Measurements from ENCODE around the gene PPFIA2.
A peak's percentile ranks its signal among the peaks of the same experiment; 100 is the strongest.

Gene PPFIA2

DNA sequence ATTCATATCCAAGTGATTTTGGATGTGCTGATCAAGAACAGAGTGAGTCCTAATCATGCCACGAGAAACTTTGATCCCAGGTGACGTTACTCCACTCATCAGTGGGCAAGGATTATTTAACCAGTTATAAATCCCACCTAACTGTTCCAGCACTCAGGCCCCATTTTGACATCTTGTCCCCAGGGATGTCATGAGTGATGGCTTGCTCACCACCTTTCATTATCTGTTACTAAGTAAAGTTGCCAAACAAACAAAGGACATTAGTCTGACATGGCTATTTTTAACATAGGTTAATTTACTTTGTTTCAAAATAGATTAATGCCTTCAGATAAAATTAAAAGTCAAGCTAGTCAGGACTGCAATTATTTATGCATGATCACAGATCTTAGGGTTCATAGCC, 425.3 kb downstream of the PPFIA2 start:
- no peak for DNase-seq

GRCh38 chr12:81332054-81332453, 427.1 kb downstream of the PPFIA2 start:
- no peak for DNase-seq

- DNase-seq, result no peak
Measured at GRCh38 chr12:81330480-81330879, 428.7 kb downstream of the PPFIA2 start.

- no peak for DNase-seq
Measured at GRCh38 chr12:81329085-81329484, 430.1 kb downstream of the PPFIA2 start.

GRCh38 chr12:81327425-81327824, 431.7 kb downstream of the PPFIA2 start:
- no peak for DNase-seq

DNA sequence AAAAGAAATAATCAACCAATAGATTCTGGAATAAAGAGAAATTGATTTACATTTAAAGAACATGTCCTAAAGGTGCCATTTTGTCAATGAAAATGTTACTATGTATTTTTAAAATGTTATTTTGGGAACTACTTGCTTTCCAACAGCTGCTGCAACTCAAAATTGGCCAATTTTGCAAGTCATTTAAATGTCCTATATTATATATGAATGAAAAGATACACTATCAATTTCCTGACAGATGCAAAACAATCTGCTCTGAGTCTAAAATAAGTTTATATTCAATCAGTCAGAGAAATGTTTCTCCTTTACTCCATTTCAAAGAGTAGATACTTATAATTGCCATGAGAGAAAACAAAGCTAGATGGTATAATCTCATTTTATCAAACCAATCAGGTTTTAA, 434.1 kb downstream of the PPFIA2 start:
- no peak for DNase-seq

DNA sequence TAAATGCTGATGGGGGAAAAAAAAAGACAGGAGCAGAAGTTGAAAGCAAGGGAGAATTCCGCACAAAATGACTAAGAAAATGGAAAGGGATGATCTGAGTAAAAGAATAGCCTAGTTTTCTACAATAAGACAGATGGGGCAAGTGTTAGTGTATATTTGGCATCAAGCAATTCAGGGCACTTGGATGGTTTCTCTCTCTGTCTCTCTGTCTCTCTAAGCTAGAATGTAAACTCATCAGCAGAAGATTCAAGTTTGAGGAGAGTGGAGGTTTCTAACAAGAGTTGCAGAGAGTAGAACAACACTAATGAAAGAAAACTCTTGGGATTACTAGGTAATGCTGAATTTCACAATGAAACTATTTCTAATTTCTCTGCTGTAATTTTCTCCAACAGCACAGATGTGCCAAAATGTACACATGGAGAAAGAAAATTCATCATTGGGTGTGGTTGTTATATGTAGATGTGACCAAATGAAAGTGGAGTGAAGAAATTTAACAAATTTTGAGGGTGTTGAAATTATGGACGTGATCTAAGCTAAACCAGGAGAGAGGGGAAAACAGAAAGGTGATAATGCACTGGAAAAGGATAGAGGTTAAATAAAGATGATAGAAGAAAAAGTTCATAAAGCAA, 444.1 kb downstream of the PPFIA2 start:
- no peak for DNase-seq

DNA sequence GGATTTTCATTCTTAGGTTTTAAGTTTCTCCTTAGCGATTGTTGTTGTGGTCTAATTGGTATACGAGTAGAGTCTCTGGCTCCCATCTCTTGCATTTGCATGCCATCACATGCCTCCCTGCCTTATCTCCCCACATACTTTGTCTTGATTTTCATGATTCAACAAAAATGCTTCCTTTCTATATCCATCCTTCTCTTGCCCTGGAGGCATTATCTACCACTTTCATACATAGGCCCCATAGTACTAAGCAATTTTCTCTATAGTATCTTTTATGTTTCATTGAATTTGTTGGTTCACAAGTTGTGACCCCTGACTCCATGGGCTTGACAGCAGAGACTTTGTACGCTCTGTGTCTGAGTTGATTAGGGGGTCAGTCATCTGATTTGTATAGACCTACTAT, 455.2 kb downstream of the PPFIA2 start:
- no peak for DNase-seq

DNA sequence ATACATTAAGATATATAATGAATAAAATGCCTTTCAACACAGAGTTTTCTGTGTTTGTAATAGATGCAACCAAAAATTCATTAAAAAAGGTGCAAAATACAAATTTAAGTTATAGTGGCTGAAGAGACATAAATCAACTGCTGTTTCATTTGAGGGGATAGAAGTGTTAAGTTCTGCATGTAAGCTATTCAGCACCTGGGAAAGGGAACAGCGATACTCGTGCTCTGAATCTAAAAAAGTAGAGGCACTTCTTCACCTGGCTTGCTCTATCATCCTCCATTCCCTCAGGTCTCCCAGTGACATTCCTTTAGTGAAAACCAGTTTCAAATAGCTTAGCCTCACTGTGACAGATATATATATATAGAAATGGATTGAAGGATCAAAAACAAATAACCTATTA, 458.7 kb downstream of the PPFIA2 start:
- DNase-seq, result no peak

- DNase-seq, result no peak
Measured at GRCh38 chr12:81297601-81298000, 461.5 kb downstream of the PPFIA2 start.

GRCh38 chr12:81296556-81297305, 462.4 kb downstream of the PPFIA2 start:
- no peak for DNase-seq

- no peak for DNase-seq
Measured at GRCh38 chr12:81295251-81295650, 463.9 kb downstream of the PPFIA2 start.

DNA sequence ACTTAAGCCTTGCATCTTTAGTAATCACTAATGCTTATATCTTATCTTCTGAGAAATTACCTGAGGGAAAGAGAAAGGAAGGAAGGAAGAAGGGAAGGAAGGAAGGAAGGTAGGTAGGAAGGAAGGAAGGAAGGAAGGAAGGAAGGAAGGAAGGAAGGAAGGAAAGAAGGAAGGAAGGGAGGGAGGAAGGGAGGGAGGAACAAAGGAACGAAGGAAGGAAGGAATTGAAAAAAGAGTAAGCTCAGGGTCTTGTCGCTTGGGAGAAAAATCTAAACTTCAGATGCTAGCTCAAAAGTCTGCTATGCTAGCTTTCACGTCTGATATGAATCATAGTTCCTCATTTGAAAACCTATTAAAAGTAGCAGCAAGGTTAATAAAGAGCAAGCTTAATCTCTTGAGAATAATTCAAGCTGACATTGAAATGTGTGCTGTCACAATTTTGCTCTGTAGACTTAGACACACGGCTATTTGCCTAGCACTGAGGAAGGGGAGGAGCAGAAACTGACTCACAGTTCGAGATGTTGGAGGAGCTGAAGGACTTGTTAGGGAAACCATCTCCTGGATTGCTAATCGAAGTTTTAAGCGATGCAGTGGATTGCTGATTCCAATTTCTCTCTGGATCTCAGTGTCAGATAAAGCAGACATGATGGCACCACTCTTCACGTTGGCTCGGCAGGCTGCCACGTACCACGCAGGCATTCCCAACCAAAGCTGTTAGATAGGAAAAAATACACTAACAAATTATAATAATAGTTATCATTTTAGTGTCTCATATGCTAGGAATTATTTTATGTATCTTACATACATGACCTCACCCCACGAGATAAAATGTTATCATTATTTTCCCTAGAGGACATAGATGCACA, 464.6 kb downstream of the PPFIA2 start:
- DNase-seq, result no peak

- DNase-seq, result no peak
Measured at GRCh38 chr12:81288651-81289050, 470.5 kb downstream of the PPFIA2 start.

DNA sequence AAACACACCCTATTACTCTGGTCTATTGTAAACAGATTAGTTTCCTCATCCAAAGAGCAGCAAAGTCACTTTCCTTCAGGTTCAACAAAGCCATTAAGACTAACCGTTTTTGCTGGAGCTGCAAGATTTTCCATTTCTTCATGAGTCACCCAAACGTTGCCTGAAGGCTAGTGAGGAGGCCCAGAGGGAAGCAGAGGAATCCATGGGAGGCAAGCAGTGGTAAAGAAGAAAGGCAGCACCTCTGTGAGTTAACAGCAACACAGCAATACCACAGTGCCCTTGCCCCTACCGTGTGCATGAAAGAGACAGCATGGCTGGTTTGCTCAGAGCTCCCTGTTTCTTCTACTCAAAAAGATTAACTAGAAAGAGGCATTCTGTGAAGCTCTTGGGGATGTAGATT, 475.0 kb downstream of the PPFIA2 start:
- no peak for DNase-seq

- peak; percentile 33 for DNase-seq
Measured at GRCh38 chr12:81274637-81275529, 484.3 kb downstream of the PPFIA2 start.

DNA sequence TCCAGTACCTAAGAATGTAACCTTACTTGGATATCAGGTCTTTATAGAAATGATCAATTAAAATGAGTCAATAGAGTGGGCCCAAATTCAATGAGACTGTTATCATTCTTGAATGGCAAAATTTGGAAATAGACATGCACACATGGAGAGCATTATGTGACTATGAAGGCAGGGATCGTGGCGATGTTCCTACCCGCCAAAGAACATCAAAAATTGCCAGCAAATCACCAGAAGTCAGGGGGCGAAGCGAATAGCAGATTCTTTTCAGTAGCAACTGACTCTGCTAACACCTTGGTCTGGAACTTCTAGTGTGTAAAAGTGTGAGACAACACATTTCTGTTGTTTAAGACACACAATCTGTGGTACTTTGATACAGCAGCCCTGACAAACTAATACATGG, 488.8 kb downstream of the PPFIA2 start:
- no peak for DNase-seq

- DNase-seq, result no peak
Measured at GRCh38 chr12:81263072-81263471, 496.1 kb downstream of the PPFIA2 start.

GRCh38 chr12:81261508-81262207, 497.5 kb downstream of the PPFIA2 start:
- DNase-seq, result no peak

DNA sequence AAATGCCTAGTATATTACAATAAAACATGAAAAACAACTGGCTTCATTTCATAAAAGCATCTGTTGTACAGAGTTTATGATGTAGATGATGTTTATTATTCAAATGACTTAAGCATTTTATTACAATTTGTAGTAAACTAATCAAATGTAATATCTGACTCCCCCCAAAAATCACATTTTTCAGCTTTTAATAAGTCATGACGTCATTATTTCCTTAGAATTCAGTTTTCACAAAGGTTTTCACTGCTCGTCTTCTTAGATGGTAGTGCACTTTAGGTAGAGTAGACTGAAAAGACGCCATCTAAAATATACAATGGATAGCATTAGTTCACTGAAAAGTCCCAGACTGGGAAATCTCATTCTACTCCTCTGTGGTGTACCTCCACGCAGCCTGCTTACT, 499.8 kb downstream of the PPFIA2 start:
- DNase-seq, result no peak

GRCh38 chr12:81257947-81258551, 501.1 kb downstream of the PPFIA2 start:
- DNase-seq, result peak; percentile 44

DNA sequence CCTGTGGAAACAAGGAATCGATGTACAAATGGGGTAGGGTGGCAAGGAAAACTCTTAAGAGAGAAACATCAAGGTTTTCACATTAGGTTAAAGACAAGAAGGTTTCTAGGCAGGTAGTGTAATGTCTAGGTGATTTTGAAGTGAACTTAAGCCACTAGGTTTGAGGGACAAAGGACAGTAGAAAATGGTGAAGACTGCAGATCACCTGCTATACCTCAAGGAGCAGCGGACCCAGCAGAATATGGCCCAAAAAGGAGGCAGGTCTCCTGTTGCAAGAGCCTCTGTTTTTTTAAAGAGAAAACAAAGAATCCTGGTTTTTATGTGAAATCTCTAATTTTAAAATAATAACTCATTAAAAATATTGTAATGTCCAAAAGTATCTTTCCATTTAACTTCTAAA, 503.2 kb downstream of the PPFIA2 start:
- DNase-seq, result no peak

All from kidney glomerular epithelial cell (primary cell).